HG02852 (cell line): ENCODE measurements around the gene KCNE2.
"Not testable (repeated sequence)": the region's sequence is repeated elsewhere in the genome, so short reads cannot be mapped to it uniquely, and the experiment has no call there.

Experiments used
- ATAC-seq: cut with Tn5 transposase; IDR thresholded peaks from one replicate; pipeline ENCODE4 v1.9.1; 2021; ENCODE audit warnings: mild to moderate bottlenecking, moderate library complexity; ENCODE audit not compliant: unreplicated experiment

Gene KCNE2

GRCh38 chr21:34352556-34352955 lies 11.2 kb upstream of the KCNE2 start:
- ATAC-seq, result no peak

- no peak for ATAC-seq
Observed at GRCh38 chr21:34353182-34353581, 10.6 kb upstream of the KCNE2 start.

GRCh38 chr21:34354836-34355235 lies 9.0 kb upstream of the KCNE2 start:
- no peak for ATAC-seq

- ATAC-seq, result no peak
Observed at GRCh38 chr21:34355570-34355969, 8.2 kb upstream of the KCNE2 start.

GRCh38 chr21:34357889-34358288 lies 5.9 kb upstream of the KCNE2 start:
- no peak for ATAC-seq

- no peak for ATAC-seq
Observed at GRCh38 chr21:34358866-34359265, 4.9 kb upstream of the KCNE2 start.

GRCh38 chr21:34360488-34361241 lies 3.1 kb upstream of the KCNE2 start:
- no peak for ATAC-seq

GRCh38 chr21:34362136-34362444 lies 1.7 kb upstream of the KCNE2 start:
- no peak for ATAC-seq

- no peak for ATAC-seq
Observed at GRCh38 chr21:34362670-34363069, 1.1 kb upstream of the KCNE2 start.

GRCh38 chr21:34364921-34365320 lies 1.1 kb downstream of the KCNE2 start:
- no peak for ATAC-seq

GRCh38 chr21:34365809-34366208 lies 2.0 kb downstream of the KCNE2 start:
- no peak for ATAC-seq

- no peak for ATAC-seq
Observed at GRCh38 chr21:34367320-34367935, 3.6 kb downstream of the KCNE2 start.

- ATAC-seq, result no peak
Observed at GRCh38 chr21:34369741-34370140, 5.9 kb downstream of the KCNE2 start.

GRCh38 chr21:34372321-34372720 lies 8.5 kb downstream of the KCNE2 start:
- no peak for ATAC-seq

GRCh38 chr21:34374462-34374861 lies 10.7 kb downstream of the KCNE2 start:
- ATAC-seq, result not testable (repeated sequence)

GRCh38 chr21:34374940-34375618 lies 11.3 kb downstream of the KCNE2 start, which contains the start of gene SMIM11:
Gene SMIM11 (plus strand): TSS chr21:34375507. CDS start chr21:34379505, 3,998 bp downstream.
- ATAC-seq, result peak; percentile 93

GRCh38 chr21:34375619-34375972 lies 11.8 kb downstream of the KCNE2 start:
- ATAC-seq, result peak; percentile 72

- ATAC-seq, result not testable (repeated sequence)
Observed at GRCh38 chr21:34383138-34383537, 19.3 kb downstream of the KCNE2 start.

- ATAC-seq, result peak; percentile 93
Observed at GRCh38 chr21:34383724-34384415, 20.1 kb downstream of the KCNE2 start.

GRCh38 chr21:34400522-34400921 lies 36.7 kb downstream of the KCNE2 start:
- not testable (repeated sequence) for ATAC-seq

- ATAC-seq, result not testable (repeated sequence)
Observed at GRCh38 chr21:34404742-34405141, 40.9 kb downstream of the KCNE2 start.
